Progenitor cell of endocrine pancreas (in vitro differentiated cells): ENCODE data around the gene CNOT10. TPM values are rescaled to one million over a fixed set of nuclear protein-coding genes. Genes with fewer than 3 reads are reported as not detected.

Experiments
- DNase-seq: peaks from one replicate; pipeline ENCODE4 v3.0.0; 2021; ENCODE audit warnings: low spot score; ENCODE audit not compliant: unreplicated experiment
- H3K27ac Mint-ChIP-seq: 2 replicates; pipeline ENCODE4 v1.8.0; 2021; ENCODE audit warnings: mild to moderate bottlenecking, moderate library complexity, mixed read lengths
- H3K27me3 Mint-ChIP-seq: 2 replicates; pipeline ENCODE4 v1.8.0; 2021; ENCODE audit warnings: mixed read lengths
- H3K36me3 Mint-ChIP-seq: 2 replicates; pipeline ENCODE4 v1.8.0; 2022; ENCODE audit warnings: mixed read lengths; ENCODE audit not compliant: insufficient read depth
- H3K4me1 Mint-ChIP-seq: 2 replicates; pipeline ENCODE4 v1.8.0; 2021; ENCODE audit warnings: low read depth, mixed read lengths
- H3K4me3 Mint-ChIP-seq: 2 replicates; pipeline ENCODE4 v1.8.0; 2021; ENCODE audit warnings: low read depth, mild to moderate bottlenecking, moderate library complexity, mixed read lengths
- H3K9me3 Mint-ChIP-seq: 2 replicates; pipeline ENCODE4 v1.8.0; 2021; ENCODE audit warnings: low read depth, mixed read lengths
- CTCF ChIP-seq: fragments of 200-600 bp; sonication (generic); IDR thresholded peaks from one replicate; pipeline ENCODE4 v1.5.0; 2021; ENCODE audit warnings: antibody characterized with exemption, mild to moderate bottlenecking; ENCODE audit not compliant: unreplicated experiment
- total RNA-seq: library from RNA; stranded (reverse); gene quantifications from 2 replicates; pipeline ENCODE4 v1.2.1, GENCODE V29; 2021

The CNOT10 gene
- total RNA-seq, 1 donor from 2014 or later = 52.5 TPM

- no peaks in the 10 kb centered on the region for H3K4me1 Mint-ChIP-seq
- DNase-seq = no peak
- peaks cover 3% of the 10 kb centered on the region for H3K36me3 Mint-ChIP-seq
- H3K27ac Mint-ChIP-seq = no peak overlapping the region
- no peak overlapping the region for H3K4me3 Mint-ChIP-seq
- no peak for TF ChIP-seq CTCF
- no peaks in the 10 kb centered on the region for H3K9me3 Mint-ChIP-seq
- no peaks in the 10 kb centered on the region for H3K27me3 Mint-ChIP-seq
Measured at GRCh38 chr3:32696523-32696922, 11.5 kb downstream of the CNOT10 start.

- Mint-ChIP-seq H3K27me3 (no peaks in the 10 kb centered on the region), H3K4me1 (peaks cover 2% of the 10 kb centered on the region), H3K27ac (no peak overlapping the region), H3K9me3 (no peaks in the 10 kb centered on the region), H3K36me3 (peaks cover 6% of the 10 kb centered on the region), H3K4me3 (no peak overlapping the region)
- no peak for TF ChIP-seq CTCF
- DNase-seq = no peak
Measured at GRCh38 chr3:32698506-32698905, 13.5 kb downstream of the CNOT10 start.

GRCh38 chr3:32699429-32699828, 14.4 kb downstream of the CNOT10 start:
- H3K27me3 Mint-ChIP-seq = no peaks in the 10 kb centered on the region
- TF ChIP-seq CTCF = no peak
- no peaks in the 10 kb centered on the region for H3K9me3 Mint-ChIP-seq
- H3K36me3 Mint-ChIP-seq = peaks cover 8% of the 10 kb centered on the region
- peaks cover 3% of the 10 kb centered on the region for H3K4me1 Mint-ChIP-seq
- no peak overlapping the region for H3K4me3 Mint-ChIP-seq
- H3K27ac Mint-ChIP-seq = no peak overlapping the region
- DNase-seq = no peak

- no peaks in the 10 kb centered on the region for H3K9me3 Mint-ChIP-seq
- peaks cover 6% of the 10 kb centered on the region for H3K36me3 Mint-ChIP-seq
- no peaks in the 10 kb centered on the region for H3K27me3 Mint-ChIP-seq
- H3K4me1 Mint-ChIP-seq = peaks cover 3% of the 10 kb centered on the region
- no peak for TF ChIP-seq CTCF
- H3K27ac Mint-ChIP-seq = no peak overlapping the region
- no peak for DNase-seq
- no peak overlapping the region for H3K4me3 Mint-ChIP-seq
Measured at GRCh38 chr3:32700244-32700643, 15.3 kb downstream of the CNOT10 start.

- Mint-ChIP-seq H3K4me3 (no peak overlapping the region), H3K9me3 (no peaks in the 10 kb centered on the region), H3K27me3 (no peaks in the 10 kb centered on the region), H3K36me3 (peaks cover 10% of the 10 kb centered on the region), H3K27ac (no peak overlapping the region), H3K4me1 (peaks cover 3% of the 10 kb centered on the region)
- no peak for DNase-seq
- no peak for TF ChIP-seq CTCF
Measured at GRCh38 chr3:32703491-32703972, 18.5 kb downstream of the CNOT10 start.
